SHP77 (cell line): ENCODE data around the gene IL7R.
"Not testable (repeated sequence)": the region's sequence is repeated elsewhere in the genome, so short reads cannot be mapped to it uniquely, and the experiment has no call there.

Experiments
- DNase-seq, 2 experiments: peaks; one replicate each; lab custom pipeline; 2025; lab: John Stamatoyannopoulos, UW

IL7R gene

GRCh38 chr5:35877655-35878054 is 21.0 kb downstream of the IL7R start:
- no peak for DNase-seq

- DNase-seq: no peak
Observed at GRCh38 chr5:35878079-35878478, 21.4 kb downstream of the IL7R start.

- DNase-seq: no peak
Observed at GRCh38 chr5:35879096-35879495, 22.4 kb downstream of the IL7R start.

- no peak for DNase-seq
Observed at GRCh38 chr5:35879649-35880048, 23.0 kb downstream of the IL7R start.

GRCh38 chr5:35880156-35880555 is 23.5 kb downstream of the IL7R start:
- no peak for DNase-seq

- no peak for DNase-seq
Observed at GRCh38 chr5:35881758-35882157, 25.1 kb downstream of the IL7R start.

- DNase-seq: no peak
Observed at GRCh38 chr5:35884191-35884769, 27.6 kb downstream of the IL7R start.

GRCh38 chr5:35884773-35885172 is 28.1 kb downstream of the IL7R start:
- DNase-seq: no peak

- no peak for DNase-seq
Observed at GRCh38 chr5:35886381-35886780, 29.7 kb downstream of the IL7R start.

GRCh38 chr5:35887321-35888100 is 30.8 kb downstream of the IL7R start:
- DNase-seq: no peak

GRCh38 chr5:35890021-35891020 is 33.6 kb downstream of the IL7R start:
- DNase-seq: no peak

- not testable (repeated sequence) for DNase-seq
Observed at GRCh38 chr5:35892799-35893198, 36.1 kb downstream of the IL7R start.

GRCh38 chr5:35894131-35894530 is 37.4 kb downstream of the IL7R start:
- DNase-seq: no peak

- no peak for DNase-seq
Observed at GRCh38 chr5:35898952-35899660, 42.4 kb downstream of the IL7R start.

GRCh38 chr5:35899800-35900199 is 43.1 kb downstream of the IL7R start:
- no peak for DNase-seq

- no peak for DNase-seq
Observed at GRCh38 chr5:35900972-35901695, 44.4 kb downstream of the IL7R start.

GRCh38 chr5:35902046-35902672 is 45.5 kb downstream of the IL7R start:
- no peak for DNase-seq

GRCh38 chr5:35903631-35904203 is 47.0 kb downstream of the IL7R start:
- no peak for DNase-seq

GRCh38 chr5:35904443-35905132 is 47.9 kb downstream of the IL7R start:
- DNase-seq: no peak

GRCh38 chr5:35908228-35908627 is 51.5 kb downstream of the IL7R start:
- DNase-seq: no peak
